Spleen (tissue), 7 donors: Measurements from ENCODE around the gene AP3S1.

Source experiments
- POLR2A ChIP-seq, 3 donors: fragments of 450-650 bp; IDR thresholded peaks; one replicate each; pipeline ENCODE4 v1.5.1; 2017; ENCODE audit warnings: antibody characterized with exemption in 3 of 3, mild to moderate bottlenecking in 1 of 3
- TF ChIP-seq, protein P1 (sequence below), 11 experiments: fragments of 200-600 bp in 7 of 11; fragments of 450-650 bp in 4 of 11; sonication (generic) in 4 of 11; IDR thresholded peaks in 8 of 11; conservative IDR thresholded peaks in 3 of 11; 1 replicate in 7 of 11; 2 replicates in 4 of 11; pipeline versions ENCODE4 v1.4.0 to v1.8.0; 2016 to 2021; ENCODE audit warnings: antibody characterized with exemption in 11 of 11, inconsistent platforms in 4 of 11, mild to moderate bottlenecking in 1 of 11
- donor health status: DM: no; HTN: no; CAD: no; lungs with moderate emphysema.
- donor health status: DM: no; HTN: no; CAD: no.
- donor health status: DM: no; HTN: no; CAD: no.

DNA sequence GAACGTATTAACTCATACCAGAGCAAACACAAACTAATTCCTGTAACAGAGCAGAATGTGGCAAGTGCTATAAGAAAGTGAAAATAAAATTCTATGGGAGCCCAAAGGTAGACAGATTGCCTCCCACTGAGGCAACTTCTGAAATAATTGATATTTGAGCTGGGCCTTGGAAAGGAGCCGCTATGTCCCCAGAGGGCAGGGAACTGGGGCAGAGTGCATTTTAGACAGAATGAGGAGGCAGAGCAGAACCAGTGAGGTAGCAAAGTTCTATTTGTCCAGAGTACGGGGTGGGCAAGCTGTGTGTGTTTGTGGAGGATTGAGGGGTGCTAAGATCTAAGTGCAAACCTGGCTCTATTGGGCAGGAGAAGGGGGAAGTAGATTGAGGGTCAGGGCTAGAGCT is 45.1 kb upstream of the AP3S1 start:
- TF ChIP-seq, protein P1, sequence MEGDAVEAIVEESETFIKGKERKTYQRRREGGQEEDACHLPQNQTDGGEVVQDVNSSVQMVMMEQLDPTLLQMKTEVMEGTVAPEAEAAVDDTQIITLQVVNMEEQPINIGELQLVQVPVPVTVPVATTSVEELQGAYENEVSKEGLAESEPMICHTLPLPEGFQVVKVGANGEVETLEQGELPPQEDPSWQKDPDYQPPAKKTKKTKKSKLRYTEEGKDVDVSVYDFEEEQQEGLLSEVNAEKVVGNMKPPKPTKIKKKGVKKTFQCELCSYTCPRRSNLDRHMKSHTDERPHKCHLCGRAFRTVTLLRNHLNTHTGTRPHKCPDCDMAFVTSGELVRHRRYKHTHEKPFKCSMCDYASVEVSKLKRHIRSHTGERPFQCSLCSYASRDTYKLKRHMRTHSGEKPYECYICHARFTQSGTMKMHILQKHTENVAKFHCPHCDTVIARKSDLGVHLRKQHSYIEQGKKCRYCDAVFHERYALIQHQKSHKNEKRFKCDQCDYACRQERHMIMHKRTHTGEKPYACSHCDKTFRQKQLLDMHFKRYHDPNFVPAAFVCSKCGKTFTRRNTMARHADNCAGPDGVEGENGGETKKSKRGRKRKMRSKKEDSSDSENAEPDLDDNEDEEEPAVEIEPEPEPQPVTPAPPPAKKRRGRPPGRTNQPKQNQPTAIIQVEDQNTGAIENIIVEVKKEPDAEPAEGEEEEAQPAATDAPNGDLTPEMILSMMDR (IDR thresholded peaks at IDR 0.05 in 8 of 11, conservative IDR thresholded peaks at IDR 0.05 in 3 of 11): no peak
- TF ChIP-seq POLR2A (IDR thresholded peaks at IDR 0.05): no peak
